C4-2B (cell line): Measurements from ENCODE around the gene RBP3.

ENCODE experiments used
- H3K27ac ChIP-seq: fragments of 450-650 bp; 2 replicates; pipeline ENCODE4 v1.5.1; 2017
- ZFX ChIP-seq: fragments of 450-650 bp; IDR thresholded peaks from 2 replicates; pipeline ENCODE4 v1.6.1; 2017
- TF ChIP-seq, protein P1 (sequence below): fragments of 450-650 bp; conservative IDR thresholded peaks from 2 replicates; pipeline ENCODE4 v1.5.1; 2017; ENCODE audit warnings: mild to moderate bottlenecking

The RBP3 gene

GRCh38 chr10:47354900-47355299 is 6.7 kb downstream of the RBP3 start:
- no peak overlapping the region for H3K27ac ChIP-seq
- TF ChIP-seq, protein P1, sequence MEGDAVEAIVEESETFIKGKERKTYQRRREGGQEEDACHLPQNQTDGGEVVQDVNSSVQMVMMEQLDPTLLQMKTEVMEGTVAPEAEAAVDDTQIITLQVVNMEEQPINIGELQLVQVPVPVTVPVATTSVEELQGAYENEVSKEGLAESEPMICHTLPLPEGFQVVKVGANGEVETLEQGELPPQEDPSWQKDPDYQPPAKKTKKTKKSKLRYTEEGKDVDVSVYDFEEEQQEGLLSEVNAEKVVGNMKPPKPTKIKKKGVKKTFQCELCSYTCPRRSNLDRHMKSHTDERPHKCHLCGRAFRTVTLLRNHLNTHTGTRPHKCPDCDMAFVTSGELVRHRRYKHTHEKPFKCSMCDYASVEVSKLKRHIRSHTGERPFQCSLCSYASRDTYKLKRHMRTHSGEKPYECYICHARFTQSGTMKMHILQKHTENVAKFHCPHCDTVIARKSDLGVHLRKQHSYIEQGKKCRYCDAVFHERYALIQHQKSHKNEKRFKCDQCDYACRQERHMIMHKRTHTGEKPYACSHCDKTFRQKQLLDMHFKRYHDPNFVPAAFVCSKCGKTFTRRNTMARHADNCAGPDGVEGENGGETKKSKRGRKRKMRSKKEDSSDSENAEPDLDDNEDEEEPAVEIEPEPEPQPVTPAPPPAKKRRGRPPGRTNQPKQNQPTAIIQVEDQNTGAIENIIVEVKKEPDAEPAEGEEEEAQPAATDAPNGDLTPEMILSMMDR, result no peak
- TF ChIP-seq ZFX, result no peak

GRCh38 chr10:47356708-47357107 is 8.5 kb downstream of the RBP3 start:
- no peak overlapping the region for H3K27ac ChIP-seq
- no peak for TF ChIP-seq ZFX
- TF ChIP-seq, protein P1, result no peak

GRCh38 chr10:47357131-47357582 is 9.0 kb downstream of the RBP3 start:
- TF ChIP-seq, protein P1, result no peak
- no peak for TF ChIP-seq ZFX
- H3K27ac ChIP-seq, result no peak overlapping the region

GRCh38 chr10:47357911-47358310 is 9.7 kb downstream of the RBP3 start:
- no peak overlapping the region for H3K27ac ChIP-seq
- TF ChIP-seq, protein P1, result no peak
- TF ChIP-seq ZFX, result no peak

DNA sequence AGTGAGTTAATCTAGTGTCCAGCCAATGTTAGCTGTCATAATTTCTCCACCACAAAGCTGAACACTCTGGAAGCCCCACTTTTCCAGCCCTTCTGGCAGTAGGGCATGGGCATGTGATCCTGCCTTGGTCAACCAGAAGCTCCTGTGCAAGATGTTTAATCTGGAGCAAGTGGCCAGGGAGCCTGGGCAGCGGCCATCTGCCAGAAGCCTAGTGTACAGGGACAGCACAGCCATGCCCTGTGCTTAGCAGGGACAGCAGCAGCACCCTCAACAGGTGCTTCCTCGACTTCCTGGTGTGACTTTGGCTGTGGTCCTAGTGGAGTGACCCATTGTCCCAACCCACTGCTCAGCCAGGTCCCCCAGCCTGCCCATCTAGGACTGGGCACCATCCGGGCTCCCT is 10.3 kb downstream of the RBP3 start:
- no peak for TF ChIP-seq ZFX
- TF ChIP-seq, protein P1, result no peak
- H3K27ac ChIP-seq, result no peak overlapping the region

DNA sequence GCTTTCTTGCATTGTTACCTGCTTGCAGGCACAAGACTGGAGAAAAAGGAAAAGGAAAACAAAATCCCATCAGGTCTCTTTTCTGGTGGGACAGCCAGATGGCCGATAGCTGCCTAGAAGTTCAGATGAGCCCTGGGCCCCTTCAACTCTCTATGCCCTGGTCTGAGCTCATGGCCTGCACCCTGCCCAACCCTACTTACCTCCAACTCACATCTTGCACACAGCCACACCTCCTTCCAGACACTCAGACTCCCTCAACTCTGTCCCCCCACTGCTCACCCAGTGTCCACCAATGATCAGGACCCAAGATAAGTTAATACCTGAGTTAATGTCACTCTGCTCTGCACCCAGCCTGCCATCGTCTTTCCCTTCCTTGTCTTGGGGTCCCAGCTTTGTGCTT is 10.9 kb downstream of the RBP3 start:
- no peak for TF ChIP-seq ZFX
- TF ChIP-seq, protein P1, result no peak
- H3K27ac ChIP-seq, result no peak overlapping the region

GRCh38 chr10:47359626-47360418 is 11.7 kb downstream of the RBP3 start:
- no peak for TF ChIP-seq ZFX
- TF ChIP-seq, protein P1, result no peak
- H3K27ac ChIP-seq, result no peak overlapping the region
